HepG2 (cell line): Measurements from ENCODE around the gene ARHGEF11.

ENCODE experiments used
- CTCF ChIP-seq: sonication (generic); formaldehyde crosslinking; IDR thresholded peaks from 2 replicates; pipeline ENCODE4 v1.5.0; 2020; ENCODE audit warnings: mild to moderate bottlenecking, missing genetic modification reagents, moderate library complexity
- E2F1 ChIP-seq: sonication (generic); formaldehyde crosslinking; IDR thresholded peaks from 2 replicates; pipeline ENCODE4 v1.5.0; 2020; ENCODE audit warnings: missing genetic modification reagents
- GFI1 ChIP-seq: sonication (generic); formaldehyde crosslinking; IDR thresholded peaks from 2 replicates; pipeline ENCODE4 v1.5.0; 2020; ENCODE audit warnings: missing genetic modification reagents, mild to moderate bottlenecking, borderline replicate concordance
- LBX2 ChIP-seq: sonication (generic); formaldehyde crosslinking; IDR thresholded peaks from 2 replicates; pipeline ENCODE4 v1.5.0; 2020; ENCODE audit warnings: missing genetic modification reagents, mild to moderate bottlenecking, borderline replicate concordance
- MAFK ChIP-seq, 2 experiments: IDR thresholded peaks in 1 of 2; conservative IDR thresholded peaks in 1 of 2; 2 replicates each; pipeline ENCODE4 v1.6.1; 2011; ENCODE audit warnings: improper control_type of control experiment in 2 of 2, low read length in 2 of 2
- NFYB ChIP-seq: sonication (generic); formaldehyde crosslinking; IDR thresholded peaks from 2 replicates; pipeline ENCODE4 v1.4.0; 2020; ENCODE audit warnings: missing genetic modification reagents
- POLR2AphosphoS2 ChIP-seq: IDR thresholded peaks from 2 replicates; pipeline ENCODE4 v1.6.1; 2011; ENCODE audit warnings: low read depth, low read length, improper control_type of control experiment
- RBAK ChIP-seq: sonication (generic); formaldehyde crosslinking; IDR thresholded peaks from 2 replicates; pipeline ENCODE4 v1.5.1; 2020; ENCODE audit warnings: mild to moderate bottlenecking, missing genetic modification reagents
- TCF7 ChIP-seq: sonication (generic); IDR thresholded peaks from 2 replicates; pipeline ENCODE4 v1.6.1; 2016; ENCODE audit warnings: antibody characterized with exemption, low read depth
- ZNF589 ChIP-seq: sonication (generic); formaldehyde crosslinking; conservative IDR thresholded peaks from 2 replicates; pipeline ENCODE4 v1.8.0; 2022; ENCODE audit warnings: mild to moderate bottlenecking, moderate library complexity, missing genetic modification reagents

- no peak for TF ChIP-seq POLR2AphosphoS2
- no peak for TF ChIP-seq MAFK (conservative IDR thresholded peaks at IDR 0.05 in 1 of 2, IDR thresholded peaks at IDR 0.05 in 1 of 2; ENCODE audit: low read length in 2 of 2)
- no peak for TF ChIP-seq LBX2 (CRISPR knock-in tag)
- TF ChIP-seq TCF7 = no peak
- no peak for TF ChIP-seq E2F1
- no peak for TF ChIP-seq GFI1
- no peak for TF ChIP-seq CTCF (CRISPR knock-in tag)
- TF ChIP-seq ZNF589 (CRISPR knock-in tag) = no peak
- TF ChIP-seq RBAK (CRISPR knock-in tag) = no peak
- no peak for TF ChIP-seq NFYB (CRISPR knock-in tag)
Observed at GRCh38 chr1:156899956-156900718, 145.4 kb downstream of the ARHGEF11 start.
